ENCODE measurements around the gene ARHGAP1.

DNA sequence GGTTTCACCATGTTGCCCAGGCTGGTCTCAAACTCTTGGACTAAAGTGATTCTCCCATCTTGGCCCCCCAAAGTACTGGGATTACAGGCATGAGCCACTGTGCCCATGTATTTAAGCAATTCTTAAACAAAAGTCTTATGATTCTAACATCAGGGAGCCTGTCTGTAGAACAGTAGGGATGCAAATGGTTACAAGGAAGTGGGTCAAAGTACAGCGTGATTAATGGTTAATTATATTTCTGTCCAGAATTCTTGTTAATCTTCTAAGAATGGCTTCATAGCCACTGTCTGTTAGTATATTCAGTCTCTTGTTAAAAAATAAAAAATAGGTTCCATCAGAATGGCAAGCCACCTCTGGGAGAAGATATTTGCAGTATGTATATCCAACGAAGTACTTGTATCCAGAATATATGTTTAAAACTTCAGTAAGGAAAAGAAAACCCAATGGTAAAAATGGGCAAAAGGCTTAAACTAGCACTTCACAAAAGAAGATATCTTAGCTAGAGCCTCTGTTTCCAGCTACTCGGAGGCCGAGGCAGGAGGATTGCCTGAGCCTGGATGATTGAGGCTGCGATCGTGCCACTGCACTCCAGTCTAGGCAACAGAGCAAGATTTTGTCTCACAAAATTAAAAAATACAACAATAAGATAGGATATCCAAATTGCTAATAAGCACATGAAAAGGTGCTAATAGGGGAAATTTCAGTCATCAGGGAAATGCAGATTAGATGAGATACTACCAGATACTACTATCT is 60.2 kb downstream of the ARHGAP1 start:
- TF ChIP-seq, protein P1, sequence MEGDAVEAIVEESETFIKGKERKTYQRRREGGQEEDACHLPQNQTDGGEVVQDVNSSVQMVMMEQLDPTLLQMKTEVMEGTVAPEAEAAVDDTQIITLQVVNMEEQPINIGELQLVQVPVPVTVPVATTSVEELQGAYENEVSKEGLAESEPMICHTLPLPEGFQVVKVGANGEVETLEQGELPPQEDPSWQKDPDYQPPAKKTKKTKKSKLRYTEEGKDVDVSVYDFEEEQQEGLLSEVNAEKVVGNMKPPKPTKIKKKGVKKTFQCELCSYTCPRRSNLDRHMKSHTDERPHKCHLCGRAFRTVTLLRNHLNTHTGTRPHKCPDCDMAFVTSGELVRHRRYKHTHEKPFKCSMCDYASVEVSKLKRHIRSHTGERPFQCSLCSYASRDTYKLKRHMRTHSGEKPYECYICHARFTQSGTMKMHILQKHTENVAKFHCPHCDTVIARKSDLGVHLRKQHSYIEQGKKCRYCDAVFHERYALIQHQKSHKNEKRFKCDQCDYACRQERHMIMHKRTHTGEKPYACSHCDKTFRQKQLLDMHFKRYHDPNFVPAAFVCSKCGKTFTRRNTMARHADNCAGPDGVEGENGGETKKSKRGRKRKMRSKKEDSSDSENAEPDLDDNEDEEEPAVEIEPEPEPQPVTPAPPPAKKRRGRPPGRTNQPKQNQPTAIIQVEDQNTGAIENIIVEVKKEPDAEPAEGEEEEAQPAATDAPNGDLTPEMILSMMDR (conservative IDR thresholded peaks at IDR 0.05; ENCODE audit: low read depth, low read length) = no peak
- TF ChIP-seq EZH2phosphoT487 (IDR thresholded peaks at IDR 0.05; ENCODE audit: borderline replicate concordance, low read length) = no peak

Measured in PC-3 (cell line).